Lower leg skin (tissue), 3 donors: ENCODE measurements around the gene TIRAP.

ENCODE experiments used
- POLR2A ChIP-seq, 2 donors: fragments of 450-650 bp; IDR thresholded peaks; one replicate each; pipeline ENCODE4 v1.6.1; 2016 to 2017; ENCODE audit warnings: antibody characterized with exemption in 2 of 2, mild to moderate bottlenecking in 1 of 2, moderate library complexity in 1 of 2
- TF ChIP-seq, protein P1 (sequence below), 3 donors: fragments of 450-650 bp; IDR thresholded peaks; one replicate each; pipeline ENCODE4 v1.5.1; 2016; ENCODE audit warnings: antibody characterized with exemption in 3 of 3, mild to moderate bottlenecking in 3 of 3, moderate library complexity in 2 of 3

GRCh38 chr11:126284829-126285228, 1.9 kb downstream of the TIRAP start:
- TF ChIP-seq, protein P1, sequence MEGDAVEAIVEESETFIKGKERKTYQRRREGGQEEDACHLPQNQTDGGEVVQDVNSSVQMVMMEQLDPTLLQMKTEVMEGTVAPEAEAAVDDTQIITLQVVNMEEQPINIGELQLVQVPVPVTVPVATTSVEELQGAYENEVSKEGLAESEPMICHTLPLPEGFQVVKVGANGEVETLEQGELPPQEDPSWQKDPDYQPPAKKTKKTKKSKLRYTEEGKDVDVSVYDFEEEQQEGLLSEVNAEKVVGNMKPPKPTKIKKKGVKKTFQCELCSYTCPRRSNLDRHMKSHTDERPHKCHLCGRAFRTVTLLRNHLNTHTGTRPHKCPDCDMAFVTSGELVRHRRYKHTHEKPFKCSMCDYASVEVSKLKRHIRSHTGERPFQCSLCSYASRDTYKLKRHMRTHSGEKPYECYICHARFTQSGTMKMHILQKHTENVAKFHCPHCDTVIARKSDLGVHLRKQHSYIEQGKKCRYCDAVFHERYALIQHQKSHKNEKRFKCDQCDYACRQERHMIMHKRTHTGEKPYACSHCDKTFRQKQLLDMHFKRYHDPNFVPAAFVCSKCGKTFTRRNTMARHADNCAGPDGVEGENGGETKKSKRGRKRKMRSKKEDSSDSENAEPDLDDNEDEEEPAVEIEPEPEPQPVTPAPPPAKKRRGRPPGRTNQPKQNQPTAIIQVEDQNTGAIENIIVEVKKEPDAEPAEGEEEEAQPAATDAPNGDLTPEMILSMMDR (IDR thresholded peaks at IDR 0.05): no peak
- no peak for TF ChIP-seq POLR2A (IDR thresholded peaks at IDR 0.05)
